H1 (cell line): ENCODE measurements around the gene PAFAH1B1. TPM values are rescaled to one million over a fixed set of nuclear protein-coding genes. Genes with fewer than 3 reads are reported as not detected.

Experiments
- BCL11A ChIP-seq, 2 experiments: IDR thresholded peaks; one replicate each; pipeline ENCODE4 v1.6.1; 2011; ENCODE audit warnings: low read depth in 2 of 2, low read length in 2 of 2, mild to moderate bottlenecking in 2 of 2
- CBX5 ChIP-seq: fragments of 300-800, 300-1000 bp; sonication (generic); IDR thresholded peaks from 2 replicates; pipeline ENCODE4 v1.7.1; 2016; ENCODE audit warnings: antibody characterized with exemption, low read length, low read depth
- CHD1 ChIP-seq: IDR thresholded peaks from 2 replicates; pipeline ENCODE4 v1.6.1; 2012; ENCODE audit warnings: low read depth, low read length, improper control_type of control experiment
- HDAC2 ChIP-seq, 2 experiments: fragments of 300-600 bp in 1 of 2; sonication (generic) in 1 of 2; IDR thresholded peaks; 2 replicates each; pipeline ENCODE4 v1.6.1; 2011 to 2012; ENCODE audit warnings: low read depth in 2 of 2, low read length in 2 of 2, mild to moderate bottlenecking in 2 of 2, moderate library complexity in 2 of 2, borderline replicate concordance in 1 of 2, inconsistent platforms in 1 of 2
- PHF8 ChIP-seq: fragments of 200-600 bp; sonication (generic); conservative IDR thresholded peaks from 2 replicates; pipeline ENCODE4 v1.7.1; 2012; ENCODE audit warnings: low read depth, mild to moderate bottlenecking, inconsistent platforms, low read length, moderate library complexity
- RBBP5 ChIP-seq: IDR thresholded peaks from 2 replicates; pipeline ENCODE4 v1.7.1; 2012; ENCODE audit warnings: low read depth, mild to moderate bottlenecking, inconsistent platforms, low read length, moderate library complexity, borderline replicate concordance
- TCF12 ChIP-seq: IDR thresholded peaks from 2 replicates; pipeline ENCODE4 v1.6.1; 2011; ENCODE audit warnings: low read depth, mild to moderate bottlenecking, low read length
- polyA plus RNA-seq, 7 experiments: library from polyadenylated mRNA; depleted of rRNA in 3 of 7; stranded (reverse) in 5 of 7; unstranded in 2 of 7; fragments of >200 nt in 5 of 7; fragments of 200-250 nt in 2 of 7; gene quantifications; 1 replicate in 5 of 7; 2 replicates in 1 of 7; 4 replicates in 1 of 7; pipeline versions ENCODE4 v1.2.1 to v1.2.3, GENCODE V29; 2011 to 2013; ENCODE audit warnings: missing spikeins in 2 of 7, mixed read lengths in 2 of 7
- total RNA-seq: library from RNA; stranded (reverse); fragmentation: NEBNext Ultra II Directional; extraction: Animal tissue kit (Norgen Biotek cat#: 25700); gene quantifications from 2 replicates; pipeline ENCODE4 v1.2.1, GENCODE V29; 2021
- TF ChIP-seq, protein P1 (sequence below): fragments of 300-600 bp; sonication (generic); IDR thresholded peaks from 2 replicates; pipeline ENCODE4 v1.7.1; 2012; ENCODE audit warnings: low read length, moderate library complexity, mild to moderate bottlenecking, inconsistent platforms; ENCODE audit not compliant: insufficient replicate concordance
- TF ChIP-seq, protein P2 (sequence below), 3 experiments: IDR thresholded peaks; 1 replicate in 2 of 3; 2 replicates in 1 of 3; pipeline versions ENCODE4 v1.5.1 to v1.6.1; 2011; ENCODE audit warnings: low read length in 3 of 3, mild to moderate bottlenecking in 3 of 3, inconsistent platforms in 2 of 3, low read depth in 1 of 3, moderate library complexity in 1 of 3; ENCODE audit not compliant: insufficient read depth in 1 of 3; ENCODE audit errors: control extremely low read depth in 1 of 3

Gene PAFAH1B1
- total and polyA plus RNA-seq, 2 of the 8 experiments (the other 6 are each of a cell fraction or from before 2014, with no cell fraction given), result 42.0 to 152 TPM

DNA sequence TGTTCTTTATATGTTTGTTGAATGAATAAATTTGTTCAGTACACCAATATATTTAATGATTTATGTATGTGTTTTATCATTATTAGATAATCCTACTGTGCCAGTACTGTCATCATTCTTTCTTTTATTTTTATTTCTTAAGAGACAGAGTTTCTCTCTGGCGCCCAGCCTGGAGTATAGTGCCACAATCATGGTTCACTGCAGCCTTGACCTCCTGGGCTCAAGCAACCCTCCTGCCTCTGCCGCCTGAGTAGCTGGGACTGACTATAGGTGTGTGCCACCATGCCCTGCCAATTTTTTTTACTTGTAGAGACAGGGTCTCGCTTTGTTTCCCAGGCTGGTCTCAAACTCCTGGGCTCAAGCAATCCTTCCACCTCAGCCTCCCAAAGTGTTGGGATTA lies 41.8 kb downstream of the PAFAH1B1 start (continued):
- TF ChIP-seq, protein P1, sequence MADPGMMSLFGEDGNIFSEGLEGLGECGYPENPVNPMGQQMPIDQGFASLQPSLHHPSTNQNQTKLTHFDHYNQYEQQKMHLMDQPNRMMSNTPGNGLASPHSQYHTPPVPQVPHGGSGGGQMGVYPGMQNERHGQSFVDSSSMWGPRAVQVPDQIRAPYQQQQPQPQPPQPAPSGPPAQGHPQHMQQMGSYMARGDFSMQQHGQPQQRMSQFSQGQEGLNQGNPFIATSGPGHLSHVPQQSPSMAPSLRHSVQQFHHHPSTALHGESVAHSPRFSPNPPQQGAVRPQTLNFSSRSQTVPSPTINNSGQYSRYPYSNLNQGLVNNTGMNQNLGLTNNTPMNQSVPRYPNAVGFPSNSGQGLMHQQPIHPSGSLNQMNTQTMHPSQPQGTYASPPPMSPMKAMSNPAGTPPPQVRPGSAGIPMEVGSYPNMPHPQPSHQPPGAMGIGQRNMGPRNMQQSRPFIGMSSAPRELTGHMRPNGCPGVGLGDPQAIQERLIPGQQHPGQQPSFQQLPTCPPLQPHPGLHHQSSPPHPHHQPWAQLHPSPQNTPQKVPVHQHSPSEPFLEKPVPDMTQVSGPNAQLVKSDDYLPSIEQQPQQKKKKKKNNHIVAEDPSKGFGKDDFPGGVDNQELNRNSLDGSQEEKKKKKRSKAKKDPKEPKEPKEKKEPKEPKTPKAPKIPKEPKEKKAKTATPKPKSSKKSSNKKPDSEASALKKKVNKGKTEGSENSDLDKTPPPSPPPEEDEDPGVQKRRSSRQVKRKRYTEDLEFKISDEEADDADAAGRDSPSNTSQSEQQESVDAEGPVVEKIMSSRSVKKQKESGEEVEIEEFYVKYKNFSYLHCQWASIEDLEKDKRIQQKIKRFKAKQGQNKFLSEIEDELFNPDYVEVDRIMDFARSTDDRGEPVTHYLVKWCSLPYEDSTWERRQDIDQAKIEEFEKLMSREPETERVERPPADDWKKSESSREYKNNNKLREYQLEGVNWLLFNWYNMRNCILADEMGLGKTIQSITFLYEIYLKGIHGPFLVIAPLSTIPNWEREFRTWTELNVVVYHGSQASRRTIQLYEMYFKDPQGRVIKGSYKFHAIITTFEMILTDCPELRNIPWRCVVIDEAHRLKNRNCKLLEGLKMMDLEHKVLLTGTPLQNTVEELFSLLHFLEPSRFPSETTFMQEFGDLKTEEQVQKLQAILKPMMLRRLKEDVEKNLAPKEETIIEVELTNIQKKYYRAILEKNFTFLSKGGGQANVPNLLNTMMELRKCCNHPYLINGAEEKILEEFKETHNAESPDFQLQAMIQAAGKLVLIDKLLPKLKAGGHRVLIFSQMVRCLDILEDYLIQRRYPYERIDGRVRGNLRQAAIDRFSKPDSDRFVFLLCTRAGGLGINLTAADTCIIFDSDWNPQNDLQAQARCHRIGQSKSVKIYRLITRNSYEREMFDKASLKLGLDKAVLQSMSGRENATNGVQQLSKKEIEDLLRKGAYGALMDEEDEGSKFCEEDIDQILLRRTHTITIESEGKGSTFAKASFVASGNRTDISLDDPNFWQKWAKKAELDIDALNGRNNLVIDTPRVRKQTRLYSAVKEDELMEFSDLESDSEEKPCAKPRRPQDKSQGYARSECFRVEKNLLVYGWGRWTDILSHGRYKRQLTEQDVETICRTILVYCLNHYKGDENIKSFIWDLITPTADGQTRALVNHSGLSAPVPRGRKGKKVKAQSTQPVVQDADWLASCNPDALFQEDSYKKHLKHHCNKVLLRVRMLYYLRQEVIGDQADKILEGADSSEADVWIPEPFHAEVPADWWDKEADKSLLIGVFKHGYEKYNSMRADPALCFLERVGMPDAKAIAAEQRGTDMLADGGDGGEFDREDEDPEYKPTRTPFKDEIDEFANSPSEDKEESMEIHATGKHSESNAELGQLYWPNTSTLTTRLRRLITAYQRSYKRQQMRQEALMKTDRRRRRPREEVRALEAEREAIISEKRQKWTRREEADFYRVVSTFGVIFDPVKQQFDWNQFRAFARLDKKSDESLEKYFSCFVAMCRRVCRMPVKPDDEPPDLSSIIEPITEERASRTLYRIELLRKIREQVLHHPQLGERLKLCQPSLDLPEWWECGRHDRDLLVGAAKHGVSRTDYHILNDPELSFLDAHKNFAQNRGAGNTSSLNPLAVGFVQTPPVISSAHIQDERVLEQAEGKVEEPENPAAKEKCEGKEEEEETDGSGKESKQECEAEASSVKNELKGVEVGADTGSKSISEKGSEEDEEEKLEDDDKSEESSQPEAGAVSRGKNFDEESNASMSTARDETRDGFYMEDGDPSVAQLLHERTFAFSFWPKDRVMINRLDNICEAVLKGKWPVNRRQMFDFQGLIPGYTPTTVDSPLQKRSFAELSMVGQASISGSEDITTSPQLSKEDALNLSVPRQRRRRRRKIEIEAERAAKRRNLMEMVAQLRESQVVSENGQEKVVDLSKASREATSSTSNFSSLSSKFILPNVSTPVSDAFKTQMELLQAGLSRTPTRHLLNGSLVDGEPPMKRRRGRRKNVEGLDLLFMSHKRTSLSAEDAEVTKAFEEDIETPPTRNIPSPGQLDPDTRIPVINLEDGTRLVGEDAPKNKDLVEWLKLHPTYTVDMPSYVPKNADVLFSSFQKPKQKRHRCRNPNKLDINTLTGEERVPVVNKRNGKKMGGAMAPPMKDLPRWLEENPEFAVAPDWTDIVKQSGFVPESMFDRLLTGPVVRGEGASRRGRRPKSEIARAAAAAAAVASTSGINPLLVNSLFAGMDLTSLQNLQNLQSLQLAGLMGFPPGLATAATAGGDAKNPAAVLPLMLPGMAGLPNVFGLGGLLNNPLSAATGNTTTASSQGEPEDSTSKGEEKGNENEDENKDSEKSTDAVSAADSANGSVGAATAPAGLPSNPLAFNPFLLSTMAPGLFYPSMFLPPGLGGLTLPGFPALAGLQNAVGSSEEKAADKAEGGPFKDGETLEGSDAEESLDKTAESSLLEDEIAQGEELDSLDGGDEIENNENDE, result no peak
- TF ChIP-seq CHD1 (no peak), BCL11A (IDR thresholded peaks at IDR 0.05; ENCODE audit: low read depth in 2 of 2, low read length in 2 of 2) (no peak), CBX5 (no peak), PHF8 (no peak), HDAC2 (IDR thresholded peaks at IDR 0.05; ENCODE audit: borderline replicate concordance in 1 of 2, low read depth in 2 of 2, low read length in 2 of 2) (no peak), TCF12 (no peak), RBBP5 (no peak)
- TF ChIP-seq, protein P2, sequence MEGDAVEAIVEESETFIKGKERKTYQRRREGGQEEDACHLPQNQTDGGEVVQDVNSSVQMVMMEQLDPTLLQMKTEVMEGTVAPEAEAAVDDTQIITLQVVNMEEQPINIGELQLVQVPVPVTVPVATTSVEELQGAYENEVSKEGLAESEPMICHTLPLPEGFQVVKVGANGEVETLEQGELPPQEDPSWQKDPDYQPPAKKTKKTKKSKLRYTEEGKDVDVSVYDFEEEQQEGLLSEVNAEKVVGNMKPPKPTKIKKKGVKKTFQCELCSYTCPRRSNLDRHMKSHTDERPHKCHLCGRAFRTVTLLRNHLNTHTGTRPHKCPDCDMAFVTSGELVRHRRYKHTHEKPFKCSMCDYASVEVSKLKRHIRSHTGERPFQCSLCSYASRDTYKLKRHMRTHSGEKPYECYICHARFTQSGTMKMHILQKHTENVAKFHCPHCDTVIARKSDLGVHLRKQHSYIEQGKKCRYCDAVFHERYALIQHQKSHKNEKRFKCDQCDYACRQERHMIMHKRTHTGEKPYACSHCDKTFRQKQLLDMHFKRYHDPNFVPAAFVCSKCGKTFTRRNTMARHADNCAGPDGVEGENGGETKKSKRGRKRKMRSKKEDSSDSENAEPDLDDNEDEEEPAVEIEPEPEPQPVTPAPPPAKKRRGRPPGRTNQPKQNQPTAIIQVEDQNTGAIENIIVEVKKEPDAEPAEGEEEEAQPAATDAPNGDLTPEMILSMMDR (IDR thresholded peaks at IDR 0.05; ENCODE audit: control extremely low read depth in 1 of 3, insufficient read depth in 1 of 3, low read depth in 1 of 3, low read length in 3 of 3), result no peak
